ENCODE data around the gene FAM222A.

Gene FAM222A

GRCh38 chr12:109783135-109783964, 69.7 kb downstream of the FAM222A start:
- Mint-ChIP-seq H3K36me3 (ENCODE audit: insufficient read depth) (no peaks in the 10 kb centered on the region), H3K9me3 (no peaks in the 10 kb centered on the region), H3K27ac (no peak overlapping the region), H3K4me1 (ENCODE audit: low read depth in 2 of 2) (peaks cover 0 to 3% of the 10 kb centered on the region in 2 donors), H3K27me3 (peaks cover 32 to 56% of the 10 kb centered on the region in 2 donors), H3K4me3 (no peak overlapping the region)
- ATAC-seq (replicated peaks) (no peak), DNase-seq (no peak)

- peaks cover 34 to 62% of the 10 kb centered on the region in 2 donors for H3K27me3 Mint-ChIP-seq
- no peak overlapping the region for H3K27ac Mint-ChIP-seq
- DNase-seq (no peak), ATAC-seq (replicated peaks) (no peak)
- no peaks in the 10 kb centered on the region for H3K9me3 Mint-ChIP-seq
- no peaks in the 10 kb centered on the region for H3K36me3 Mint-ChIP-seq (ENCODE audit: insufficient read depth)
- no peak overlapping the region for H3K4me3 Mint-ChIP-seq
- H3K4me1 Mint-ChIP-seq (ENCODE audit: low read depth in 2 of 2): peaks cover 0 to 3% of the 10 kb centered on the region in 2 donors
These were observed 70.3 kb downstream of the FAM222A start for GRCh38 chr12:109783965-109784244.

- peaks cover 34 to 80% of the 10 kb centered on the region in 2 donors for H3K27me3 Mint-ChIP-seq
- ATAC-seq (replicated peaks): no peak
- H3K4me1 Mint-ChIP-seq (ENCODE audit: low read depth in 2 of 2): peaks cover 0 to 3% of the 10 kb centered on the region in 2 donors
- no peaks in the 10 kb centered on the region for H3K9me3 Mint-ChIP-seq
- no peak for DNase-seq
- H3K4me3 Mint-ChIP-seq: no peak overlapping the region
- H3K27ac Mint-ChIP-seq: peak overlapping the region in 1 of 2 donors; percentile 32
- no peaks in the 10 kb centered on the region for H3K36me3 Mint-ChIP-seq (ENCODE audit: insufficient read depth)
These were observed 72.2 kb downstream of the FAM222A start for GRCh38 chr12:109785854-109786253.

GRCh38 chr12:109786799-109787198, 73.2 kb downstream of the FAM222A start:
- H3K9me3 Mint-ChIP-seq: no peaks in the 10 kb centered on the region
- no peak overlapping the region for H3K4me3 Mint-ChIP-seq
- peaks cover 0 to 3% of the 10 kb centered on the region in 2 donors for H3K4me1 Mint-ChIP-seq (ENCODE audit: low read depth in 2 of 2)
- H3K27ac Mint-ChIP-seq: no peak overlapping the region
- DNase-seq (no peak), ATAC-seq (replicated peaks) (no peak)
- no peaks in the 10 kb centered on the region for H3K36me3 Mint-ChIP-seq (ENCODE audit: insufficient read depth)
- peaks cover 34 to 82% of the 10 kb centered on the region in 2 donors for H3K27me3 Mint-ChIP-seq

- no peak overlapping the region for H3K27ac Mint-ChIP-seq
- ATAC-seq (replicated peaks): no peak
- peaks cover 40 to 86% of the 10 kb centered on the region in 2 donors for H3K27me3 Mint-ChIP-seq
- H3K4me1 Mint-ChIP-seq (ENCODE audit: low read depth in 2 of 2): no peaks in the 10 kb centered on the region
- no peaks in the 10 kb centered on the region for H3K9me3 Mint-ChIP-seq
- no peak for DNase-seq
- H3K36me3 Mint-ChIP-seq (ENCODE audit: insufficient read depth): no peaks in the 10 kb centered on the region
- H3K4me3 Mint-ChIP-seq: no peak overlapping the region
These were observed 76.0 kb downstream of the FAM222A start for GRCh38 chr12:109789526-109790048.

GRCh38 chr12:109792992-109793391, 79.4 kb downstream of the FAM222A start:
- Mint-ChIP-seq H3K9me3 (no peaks in the 10 kb centered on the region), H3K27me3 (peaks cover 26 to 69% of the 10 kb centered on the region in 2 donors)

GRCh38 chr12:109793411-109793810, 79.8 kb downstream of the FAM222A start:
- H3K27me3 Mint-ChIP-seq: peaks cover 22 to 69% of the 10 kb centered on the region in 2 donors
- H3K4me1 Mint-ChIP-seq (ENCODE audit: low read depth in 2 of 2): no peaks in the 10 kb centered on the region
- ATAC-seq (replicated peaks) (no peak), DNase-seq (no peak)
- H3K4me3 Mint-ChIP-seq: no peak overlapping the region
- H3K36me3 Mint-ChIP-seq (ENCODE audit: insufficient read depth): no peaks in the 10 kb centered on the region
- no peak overlapping the region for H3K27ac Mint-ChIP-seq
- H3K9me3 Mint-ChIP-seq: no peaks in the 10 kb centered on the region

More at GRCh38 chr12:109792992-109793391, 79.4 kb downstream of the FAM222A start:
- Mint-ChIP-seq H3K36me3 (ENCODE audit: insufficient read depth) (no peaks in the 10 kb centered on the region), H3K27ac (no peak overlapping the region), H3K4me3 (no peak overlapping the region), H3K4me1 (ENCODE audit: low read depth in 2 of 2) (no peaks in the 10 kb centered on the region)
- DNase-seq (no peak), ATAC-seq (replicated peaks) (no peak)

GRCh38 chr12:109793826-109794501, 80.3 kb downstream of the FAM222A start:
- no peaks in the 10 kb centered on the region for H3K36me3 Mint-ChIP-seq (ENCODE audit: insufficient read depth)
- H3K27ac Mint-ChIP-seq: no peak overlapping the region
- DNase-seq (no peak), ATAC-seq (replicated peaks) (no peak)
- H3K27me3 Mint-ChIP-seq: peaks cover 21 to 66% of the 10 kb centered on the region in 2 donors
- H3K9me3 Mint-ChIP-seq: no peaks in the 10 kb centered on the region
- no peaks in the 10 kb centered on the region for H3K4me1 Mint-ChIP-seq (ENCODE audit: low read depth in 2 of 2)
- H3K4me3 Mint-ChIP-seq: no peak overlapping the region

- ATAC-seq (replicated peaks): no peak
- Mint-ChIP-seq H3K36me3 (ENCODE audit: insufficient read depth) (no peaks in the 10 kb centered on the region), H3K4me3 (no peak overlapping the region), H3K27me3 (peaks cover 21 to 56% of the 10 kb centered on the region in 2 donors), H3K4me1 (ENCODE audit: low read depth in 2 of 2) (no peaks in the 10 kb centered on the region), H3K9me3 (no peaks in the 10 kb centered on the region), H3K27ac (no peak overlapping the region)
- DNase-seq: no peak
These were observed 81.4 kb downstream of the FAM222A start for GRCh38 chr12:109795023-109795422.

GRCh38 chr12:109796057-109796456, 82.4 kb downstream of the FAM222A start:
- ATAC-seq (replicated peaks): no peak
- no peak overlapping the region for H3K27ac Mint-ChIP-seq
- no peak for DNase-seq
- no peak overlapping the region for H3K4me3 Mint-ChIP-seq
- H3K36me3 Mint-ChIP-seq (ENCODE audit: insufficient read depth): no peaks in the 10 kb centered on the region
- H3K4me1 Mint-ChIP-seq (ENCODE audit: low read depth in 2 of 2): no peaks in the 10 kb centered on the region
- peaks cover 21 to 47% of the 10 kb centered on the region in 2 donors for H3K27me3 Mint-ChIP-seq
- H3K9me3 Mint-ChIP-seq: no peaks in the 10 kb centered on the region

- Mint-ChIP-seq H3K27me3 (peaks cover 13 to 34% of the 10 kb centered on the region in 2 donors), H3K4me3 (no peak overlapping the region), H3K27ac (no peak overlapping the region), H3K36me3 (ENCODE audit: insufficient read depth) (no peaks in the 10 kb centered on the region), H3K4me1 (ENCODE audit: low read depth in 2 of 2) (no peaks in the 10 kb centered on the region), H3K9me3 (no peaks in the 10 kb centered on the region)
- no peak for DNase-seq
- no peak for ATAC-seq (replicated peaks)
These were observed 84.5 kb downstream of the FAM222A start for GRCh38 chr12:109797905-109798669.

- H3K4me3 Mint-ChIP-seq: no peak overlapping the region
- DNase-seq (no peak), ATAC-seq (replicated peaks) (no peak)
- H3K4me1 Mint-ChIP-seq (ENCODE audit: low read depth in 2 of 2): no peaks in the 10 kb centered on the region
- H3K9me3 Mint-ChIP-seq: no peaks in the 10 kb centered on the region
- no peaks in the 10 kb centered on the region for H3K36me3 Mint-ChIP-seq (ENCODE audit: insufficient read depth)
- no peak overlapping the region for H3K27ac Mint-ChIP-seq
- peaks cover 9 to 28% of the 10 kb centered on the region in 2 donors for H3K27me3 Mint-ChIP-seq
These were observed 85.1 kb downstream of the FAM222A start for GRCh38 chr12:109798691-109799090.

GRCh38 chr12:109800536-109800935, 86.9 kb downstream of the FAM222A start:
- Mint-ChIP-seq H3K4me1 (ENCODE audit: low read depth in 2 of 2) (peaks cover 0 to 4% of the 10 kb centered on the region in 2 donors), H3K27ac (no peak overlapping the region)
- ATAC-seq (replicated peaks): no peak

More at GRCh38 chr12:109800536-109800935, 86.9 kb downstream of the FAM222A start:
- no peak overlapping the region for H3K4me3 Mint-ChIP-seq
- no peak for DNase-seq
- peaks cover 9 to 21% of the 10 kb centered on the region in 2 donors for H3K27me3 Mint-ChIP-seq
- H3K9me3 Mint-ChIP-seq: no peaks in the 10 kb centered on the region
- H3K36me3 Mint-ChIP-seq (ENCODE audit: insufficient read depth): no peaks in the 10 kb centered on the region
